ENCODE data around the gene ADAMTS9. TPM values are rescaled to one million over a fixed set of nuclear protein-coding genes. Genes with fewer than 3 reads are reported as not detected.
A peak's percentile ranks its signal among the peaks of the same experiment; 100 is the strongest.

The ADAMTS9 gene
- total and polyA plus RNA-seq, 7 donors: 6.7 to 65.8 (median 16.1) TPM

DNA sequence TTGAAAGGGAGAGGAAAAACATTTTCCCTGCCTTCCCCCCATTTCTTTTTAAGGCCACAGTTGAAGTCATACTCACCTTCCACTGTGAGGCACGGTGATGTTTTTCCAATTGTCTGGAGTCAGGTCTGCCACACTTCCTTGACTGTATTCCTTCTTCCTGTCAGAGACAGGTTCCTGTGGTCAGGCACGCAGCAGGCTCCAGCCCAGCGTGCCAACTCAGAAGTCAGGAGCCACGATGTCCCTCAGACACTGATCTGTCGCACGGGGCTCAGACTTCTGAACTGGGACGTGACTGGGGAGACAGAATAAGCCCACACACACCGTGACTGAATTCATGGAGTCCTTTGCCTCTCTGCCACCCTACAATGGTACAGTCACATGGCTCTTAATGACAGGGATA is 41.2 kb upstream of the ADAMTS9 start:
- ATAC-seq (peak; percentile 59 to 74 (median 64)), DNase-seq (peak in 1 of 2 donors; percentile 50)
- intact Hi-C loops (cut with DNase I): loop anchor here (5.0 kb wide), 3 partner anchors 37 to 178 kb away; partner anchors contain the start of gene ADAMTS9 (in 1 of the 2)
- no peaks in the 10 kb centered on the region for H3K9me3 ChIP-seq
- H3K4me1 ChIP-seq: peaks cover 26% of the 10 kb centered on the region
- H3K4me3 ChIP-seq: no peak overlapping the region
- no peaks in the 10 kb centered on the region for H3K36me3 ChIP-seq (ENCODE audit: insufficient read depth in 1 of 2, low read depth in 1 of 2)
- H3K27ac ChIP-seq: peak overlapping the region; percentile 76
- TF ChIP-seq, protein P1, sequence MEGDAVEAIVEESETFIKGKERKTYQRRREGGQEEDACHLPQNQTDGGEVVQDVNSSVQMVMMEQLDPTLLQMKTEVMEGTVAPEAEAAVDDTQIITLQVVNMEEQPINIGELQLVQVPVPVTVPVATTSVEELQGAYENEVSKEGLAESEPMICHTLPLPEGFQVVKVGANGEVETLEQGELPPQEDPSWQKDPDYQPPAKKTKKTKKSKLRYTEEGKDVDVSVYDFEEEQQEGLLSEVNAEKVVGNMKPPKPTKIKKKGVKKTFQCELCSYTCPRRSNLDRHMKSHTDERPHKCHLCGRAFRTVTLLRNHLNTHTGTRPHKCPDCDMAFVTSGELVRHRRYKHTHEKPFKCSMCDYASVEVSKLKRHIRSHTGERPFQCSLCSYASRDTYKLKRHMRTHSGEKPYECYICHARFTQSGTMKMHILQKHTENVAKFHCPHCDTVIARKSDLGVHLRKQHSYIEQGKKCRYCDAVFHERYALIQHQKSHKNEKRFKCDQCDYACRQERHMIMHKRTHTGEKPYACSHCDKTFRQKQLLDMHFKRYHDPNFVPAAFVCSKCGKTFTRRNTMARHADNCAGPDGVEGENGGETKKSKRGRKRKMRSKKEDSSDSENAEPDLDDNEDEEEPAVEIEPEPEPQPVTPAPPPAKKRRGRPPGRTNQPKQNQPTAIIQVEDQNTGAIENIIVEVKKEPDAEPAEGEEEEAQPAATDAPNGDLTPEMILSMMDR (IDR thresholded peaks at IDR 0.05): no peak
- H3K27me3 ChIP-seq (ENCODE audit: insufficient read depth in 3 of 3, low read length in 2 of 3): no peaks in the 10 kb centered on the region
- WGBS, 3 donors: 45 to 75% (median 51%) methylated on average over 8 of the region's 8 CpGs

GRCh38 chr3:64728428-64728827 is 40.6 kb upstream of the ADAMTS9 start:
- H3K36me3 ChIP-seq (ENCODE audit: insufficient read depth in 1 of 2, low read depth in 1 of 2): no peaks in the 10 kb centered on the region
- H3K4me3 ChIP-seq: no peak overlapping the region
- H3K4me1 ChIP-seq: peaks cover 26% of the 10 kb centered on the region
- H3K9me3 ChIP-seq: no peaks in the 10 kb centered on the region
- intact Hi-C loops (cut with DNase I): loop anchor here (5.0 kb wide), 3 partner anchors 36 to 179 kb away; partner anchors contain the start of gene ADAMTS9 (in 1 of the 2)
- H3K27ac ChIP-seq: peak overlapping the region; percentile 76
- WGBS, 3 donors: 8 to 16% (median 14%) methylated on average over 4 of the region's 4 CpGs
- TF ChIP-seq, protein P1 (IDR thresholded peaks at IDR 0.05): no peak
- ATAC-seq (peak; percentile 81 to 96 (median 96)), DNase-seq (peak; percentile 15 to 67)
- H3K27me3 ChIP-seq (ENCODE audit: insufficient read depth in 3 of 3, low read length in 2 of 3): no peaks in the 10 kb centered on the region

DNA sequence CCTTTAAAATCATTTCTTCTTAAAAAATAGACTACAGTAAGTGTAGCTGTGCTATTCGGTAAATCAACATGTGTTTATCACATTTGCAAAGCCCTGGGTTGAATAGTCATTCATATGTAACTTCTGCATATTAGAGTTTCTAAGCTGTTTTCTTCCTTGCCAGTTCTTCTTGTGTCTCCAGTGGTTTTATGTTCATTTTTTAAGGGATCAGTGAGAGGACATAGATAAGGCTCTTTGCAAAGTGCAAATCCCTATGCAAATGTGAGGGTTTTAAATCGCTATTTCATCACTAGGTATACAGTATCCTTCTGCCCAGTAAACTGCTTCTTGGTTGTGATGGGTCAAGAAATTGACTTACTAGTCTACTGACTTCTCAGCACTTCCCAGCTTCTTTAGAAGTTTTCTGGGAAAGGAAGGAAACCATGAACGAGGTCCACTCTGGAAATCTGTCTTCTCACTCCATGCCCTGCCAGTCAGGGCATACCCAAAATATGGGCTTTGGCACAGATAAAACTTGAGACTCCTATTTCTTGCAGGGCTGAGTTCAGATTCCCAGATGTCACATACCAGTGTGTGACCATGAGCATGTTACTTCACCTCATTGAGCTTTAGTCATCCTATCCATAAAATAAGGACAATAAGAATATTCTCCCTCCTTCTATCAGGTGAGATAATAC is 38.8 kb upstream of the ADAMTS9 start:
- no peak for ATAC-seq
- Histone ChIP-seq H3K9me3 (no peaks in the 10 kb centered on the region), H3K27ac (no peak overlapping the region), H3K27me3 (ENCODE audit: insufficient read depth in 3 of 3, low read length in 2 of 3) (no peaks in the 10 kb centered on the region), H3K4me1 (peaks cover 26% of the 10 kb centered on the region), H3K36me3 (ENCODE audit: insufficient read depth in 1 of 2, low read depth in 1 of 2) (no peaks in the 10 kb centered on the region), H3K4me3 (no peak overlapping the region)
- intact Hi-C loops (cut with DNase I): loop anchor here (5.0 kb wide), 3 partner anchors 34 to 181 kb away; partner anchors contain the start of gene ADAMTS9 (in 1 of the 2)
- WGBS, 3 donors: 64 to 70% (median 65%) methylated on average over 3 of the region's 3 CpGs
- TF ChIP-seq, protein P1 (IDR thresholded peaks at IDR 0.05): no peak
- no peak for DNase-seq

DNA sequence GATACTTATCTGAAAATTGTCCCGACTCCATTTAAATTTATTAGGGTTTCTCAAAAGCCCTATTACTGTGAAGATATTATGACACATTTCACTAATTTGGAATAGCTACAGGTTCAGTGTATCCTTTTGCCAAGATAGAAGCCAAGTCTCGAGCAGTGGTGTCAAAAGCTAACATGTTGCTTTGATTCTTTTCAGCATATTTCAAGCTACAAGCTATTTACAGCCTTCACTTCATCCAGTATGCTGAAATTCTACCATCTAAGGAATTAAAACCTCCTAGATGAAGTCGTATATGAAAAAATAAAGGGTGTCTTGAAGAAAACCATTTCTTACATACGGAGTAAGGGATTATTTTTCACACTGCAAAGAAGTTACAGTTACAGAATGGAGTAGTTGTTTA is 31.2 kb upstream of the ADAMTS9 start:
- H3K27me3 ChIP-seq (ENCODE audit: insufficient read depth in 3 of 3, low read length in 2 of 3): no peaks in the 10 kb centered on the region

More for the DNA sequence above, 31.2 kb upstream of the ADAMTS9 start:
- Histone ChIP-seq H3K27ac (no peak overlapping the region), H3K36me3 (ENCODE audit: insufficient read depth in 1 of 2, low read depth in 1 of 2) (no peaks in the 10 kb centered on the region), H3K9me3 (no peaks in the 10 kb centered on the region), H3K4me3 (no peak overlapping the region), H3K4me1 (peaks cover 23% of the 10 kb centered on the region)
- no peak for DNase-seq
- WGBS, 3 donors: 71 to 87% (median 73%) methylated on average over 4 of the region's 4 CpGs
- intact Hi-C loops (cut with DNase I): no loop called here
- TF ChIP-seq, protein P1 (IDR thresholded peaks at IDR 0.05): no peak
- no peak for ATAC-seq
